ENCODE measurements around the gene RASGEF1B.

- no peak for TF ChIP-seq CTCF (IDR thresholded peaks at IDR 0.05; ENCODE audit: low read depth, low read length)
- no peak for TF ChIP-seq EZH2phosphoT487 (IDR thresholded peaks at IDR 0.05; ENCODE audit: low read depth)
Measured at GRCh38 chr4:81494031-81494431, 22.3 kb upstream of the RASGEF1B start.
